GM21360 (cell line): ENCODE results near the gene TMEM9B.
"Not testable (repeated sequence)": the region's sequence is repeated elsewhere in the genome, so short reads cannot be mapped to it uniquely, and the experiment has no call there.

Experiments
- ATAC-seq: cut with Tn5 transposase; IDR thresholded peaks from one replicate; pipeline ENCODE4 v1.9.1; 2021; ENCODE audit warnings: mild to moderate bottlenecking, moderate library complexity; ENCODE audit not compliant: unreplicated experiment

The TMEM9B gene

DNA sequence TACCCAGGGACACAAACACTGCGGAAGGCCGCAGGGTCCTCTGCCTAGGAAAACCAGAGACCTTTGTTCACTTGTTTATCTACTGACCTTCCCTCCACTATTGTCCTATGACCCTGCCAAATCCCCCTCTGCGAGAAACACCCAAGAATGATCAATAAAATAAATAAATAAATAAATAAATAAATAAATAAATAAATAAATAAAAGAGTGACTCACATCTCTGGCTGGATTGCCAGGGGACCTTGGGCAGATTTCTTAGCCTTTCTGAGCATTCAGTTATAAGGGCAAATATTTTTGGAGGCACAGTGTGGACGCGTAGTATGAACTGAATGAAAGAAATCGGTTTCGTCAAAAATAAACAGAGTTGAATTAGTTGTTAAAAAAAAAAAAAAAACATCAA lies 15.1 kb upstream of the TMEM9B start:
- not testable (repeated sequence) for ATAC-seq

DNA sequence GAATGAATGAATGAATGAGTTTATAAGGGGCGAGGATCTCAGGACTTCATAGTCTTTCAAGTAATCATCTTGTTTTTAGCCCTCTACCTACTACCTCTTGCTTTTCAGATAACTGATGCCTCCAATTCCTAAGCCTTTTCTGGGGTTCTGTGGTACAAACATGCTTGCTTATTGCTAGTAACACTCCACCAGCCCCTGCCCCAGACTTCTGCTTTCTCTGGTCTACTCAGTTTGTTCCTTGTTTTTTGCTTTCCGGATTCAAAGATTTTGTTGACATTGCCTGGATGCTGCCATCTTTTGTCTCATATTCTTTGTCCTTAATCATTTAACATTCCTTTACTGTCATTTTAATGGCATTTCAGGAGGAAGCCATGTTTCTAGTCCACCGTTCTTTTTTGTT lies 8.9 kb upstream of the TMEM9B start:
- no peak for ATAC-seq

DNA sequence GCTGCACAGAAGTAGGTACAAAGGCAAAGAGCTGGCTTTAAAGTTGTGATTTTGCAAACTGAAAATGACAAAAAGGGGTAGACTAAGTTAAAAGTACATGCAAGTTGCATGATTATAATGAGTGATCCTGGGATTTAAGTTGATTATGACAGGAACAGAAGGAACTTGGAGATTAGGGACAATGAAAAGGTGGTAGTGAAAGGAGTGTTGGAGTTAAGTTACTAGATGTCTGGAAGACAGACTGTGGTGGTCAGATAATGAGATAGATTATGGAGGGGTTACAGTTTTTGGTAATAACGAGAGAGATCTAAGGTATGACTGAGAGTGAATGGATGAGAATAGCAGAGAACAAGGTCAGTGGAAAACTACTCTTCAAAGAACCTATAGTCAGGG lies 7.7 kb upstream of the TMEM9B start:
- ATAC-seq = no peak

DNA sequence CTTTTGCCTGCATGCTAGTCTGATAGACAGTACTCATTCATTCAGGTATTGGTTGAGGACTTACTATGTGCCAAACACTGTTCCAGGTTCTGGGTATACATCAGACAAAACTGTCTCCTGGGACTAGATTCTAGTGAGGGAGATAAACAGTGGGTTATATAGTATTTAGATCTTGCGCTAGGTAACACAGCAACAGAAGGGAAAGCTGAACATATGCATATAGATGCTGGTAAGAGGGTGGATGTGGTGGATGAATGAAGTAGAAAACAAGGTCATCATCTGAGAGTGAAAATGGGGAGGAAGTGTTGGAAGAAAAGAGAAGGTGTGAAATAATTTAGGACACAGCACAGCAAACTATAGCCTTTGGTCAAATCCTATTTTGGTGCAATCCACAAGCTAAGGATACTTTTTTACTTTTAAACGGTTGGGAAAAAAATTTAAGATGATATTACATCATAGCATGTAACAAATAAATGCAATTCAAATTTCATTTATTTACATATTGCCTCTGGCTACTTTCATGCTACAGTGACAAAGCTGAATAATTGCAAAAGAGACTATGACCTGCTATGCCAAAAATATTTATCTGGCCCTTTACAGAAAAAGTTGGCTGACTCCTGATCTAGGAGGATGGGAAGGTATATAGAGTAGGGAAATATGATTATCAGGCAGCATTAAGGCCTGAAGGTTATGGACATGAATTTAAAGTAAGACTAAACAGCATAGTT lies 7.1 kb upstream of the TMEM9B start:
- no peak for ATAC-seq

DNA sequence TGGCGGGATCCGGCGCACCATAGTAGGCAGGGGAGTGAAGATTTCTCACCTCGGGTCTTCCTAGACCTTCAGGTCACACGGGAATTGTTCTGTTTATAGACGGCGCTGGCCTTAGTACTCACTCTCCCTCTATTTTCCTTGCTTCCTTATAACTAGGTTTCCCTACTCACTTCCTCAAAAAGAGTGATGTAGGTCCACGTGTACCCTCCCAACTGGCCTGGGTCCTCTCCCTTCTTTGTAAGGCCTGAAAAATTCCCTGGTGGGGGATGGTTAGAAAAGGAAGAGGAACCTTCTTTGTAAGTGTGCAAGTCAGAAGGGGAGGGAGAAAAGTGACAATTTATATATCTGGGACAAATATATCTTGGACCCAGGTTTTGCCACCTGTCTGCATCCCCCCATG lies 2.9 kb upstream of the TMEM9B start:
- ATAC-seq = no peak

GRCh38 chr11:8963569-8964323 lies 496 bp downstream of the TMEM9B start:
- peak; percentile 48 for ATAC-seq

DNA sequence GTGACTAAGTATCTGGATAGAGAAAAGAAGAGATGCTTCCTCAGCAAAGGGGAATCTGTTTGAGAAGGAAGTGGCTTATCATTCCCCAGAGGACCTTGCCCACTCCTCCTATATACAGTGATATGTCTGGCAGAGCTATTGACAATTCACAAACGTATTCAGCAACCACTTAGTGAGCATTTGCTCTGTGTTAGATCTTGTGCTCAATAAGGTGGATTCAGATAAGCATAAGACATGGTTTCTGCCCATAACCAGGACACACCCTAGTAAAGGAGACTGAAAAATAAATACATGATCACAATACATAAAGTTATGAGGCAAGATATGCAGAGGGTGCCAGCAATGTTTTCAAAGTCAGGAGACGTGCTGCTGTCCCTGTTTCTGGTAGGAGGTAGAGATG lies 1.4 kb downstream of the TMEM9B start:
- no peak for ATAC-seq

DNA sequence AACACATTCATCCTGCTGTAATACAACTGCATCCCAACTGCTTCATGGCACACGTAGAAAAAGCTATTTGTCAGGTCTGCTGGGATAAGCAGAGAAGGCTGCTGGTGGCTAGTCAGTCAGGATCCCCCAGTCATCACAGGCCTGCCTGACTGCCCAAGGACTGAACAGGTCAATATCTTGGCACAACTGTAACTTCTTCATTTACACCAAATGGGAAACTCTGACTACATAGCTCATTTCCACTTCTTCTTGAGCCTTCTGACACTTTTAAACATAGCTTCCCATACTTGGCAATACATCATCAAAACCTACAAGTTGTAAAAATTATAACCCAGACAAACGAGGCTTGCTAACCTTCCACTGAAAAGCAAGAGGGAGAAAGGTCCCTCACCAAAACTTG lies 2.8 kb downstream of the TMEM9B start:
- no peak for ATAC-seq

GRCh38 chr11:8959546-8960166 lies 4.6 kb downstream of the TMEM9B start:
- peak; percentile 46 for ATAC-seq

DNA sequence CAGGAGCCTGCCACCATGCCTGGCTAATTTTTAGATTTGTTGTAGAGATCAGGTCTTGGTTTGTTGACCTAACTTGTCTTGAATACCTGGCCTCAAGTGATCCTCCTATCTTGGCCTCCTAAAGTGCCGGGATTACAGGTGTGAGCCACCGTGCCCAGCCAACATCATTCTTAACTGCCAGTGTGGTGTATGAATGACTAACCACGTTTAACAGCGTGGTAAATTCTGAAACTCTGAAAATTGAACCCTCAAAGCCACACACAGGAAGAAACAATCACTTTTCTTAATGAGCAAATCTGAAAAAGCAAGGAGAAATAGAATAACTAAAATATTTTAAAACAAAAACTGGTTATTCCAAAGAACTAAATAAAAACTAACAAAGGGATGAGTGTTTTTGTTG lies 7.4 kb downstream of the TMEM9B start:
- ATAC-seq = no peak

DNA sequence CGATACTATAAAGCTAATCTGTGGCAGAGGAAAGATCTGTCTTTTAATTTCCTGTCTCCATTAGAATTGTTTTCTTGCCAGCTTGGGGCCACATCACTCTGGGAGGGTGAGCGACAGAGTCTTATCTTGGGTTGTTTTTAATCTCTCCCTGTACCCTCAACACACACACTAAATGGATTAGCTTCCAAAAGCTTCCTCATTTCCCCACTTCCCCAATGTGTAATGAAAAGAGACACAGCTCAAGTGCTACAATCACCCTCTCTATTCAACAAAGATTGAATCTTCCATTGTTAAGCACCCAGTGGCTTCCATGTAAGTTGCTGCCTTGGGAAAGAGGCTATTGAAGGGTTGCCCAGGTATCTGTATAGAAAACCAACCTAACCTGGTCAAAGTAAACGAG lies 15.4 kb downstream of the TMEM9B start:
- no peak for ATAC-seq

DNA sequence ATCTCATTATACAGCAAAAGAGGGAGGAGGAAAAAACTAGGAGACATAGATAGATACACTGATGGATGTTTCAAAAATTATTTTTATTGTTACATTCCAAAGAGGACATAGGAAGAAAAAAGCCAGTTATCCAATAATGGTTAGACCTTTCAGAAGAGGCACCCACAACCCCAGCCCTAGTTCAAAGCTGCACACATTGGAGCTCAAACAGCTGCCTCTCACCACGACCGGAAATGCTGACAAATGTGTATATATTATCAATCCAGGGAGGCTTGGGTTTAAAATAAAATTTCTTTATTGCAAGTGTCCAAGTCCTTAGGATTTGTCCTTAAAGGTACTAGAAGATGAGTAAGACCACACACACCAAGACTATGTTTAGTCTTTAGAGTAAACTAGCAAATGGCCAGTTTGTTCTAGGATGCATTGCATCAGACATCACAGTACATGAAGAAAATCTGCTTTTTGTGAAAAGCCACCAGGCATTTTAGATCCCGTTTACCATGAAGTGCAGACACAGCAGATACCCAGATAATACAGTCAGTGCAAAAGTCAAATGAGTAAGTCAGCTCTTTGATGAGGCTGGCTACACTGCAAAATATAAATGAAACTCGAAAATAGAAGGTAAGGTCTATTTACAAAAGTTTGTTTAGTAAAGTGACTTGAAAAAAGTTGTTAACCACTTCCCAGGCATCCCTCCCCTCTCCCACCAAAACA lies 16.9 kb downstream of the TMEM9B start:
- ATAC-seq = no peak

DNA sequence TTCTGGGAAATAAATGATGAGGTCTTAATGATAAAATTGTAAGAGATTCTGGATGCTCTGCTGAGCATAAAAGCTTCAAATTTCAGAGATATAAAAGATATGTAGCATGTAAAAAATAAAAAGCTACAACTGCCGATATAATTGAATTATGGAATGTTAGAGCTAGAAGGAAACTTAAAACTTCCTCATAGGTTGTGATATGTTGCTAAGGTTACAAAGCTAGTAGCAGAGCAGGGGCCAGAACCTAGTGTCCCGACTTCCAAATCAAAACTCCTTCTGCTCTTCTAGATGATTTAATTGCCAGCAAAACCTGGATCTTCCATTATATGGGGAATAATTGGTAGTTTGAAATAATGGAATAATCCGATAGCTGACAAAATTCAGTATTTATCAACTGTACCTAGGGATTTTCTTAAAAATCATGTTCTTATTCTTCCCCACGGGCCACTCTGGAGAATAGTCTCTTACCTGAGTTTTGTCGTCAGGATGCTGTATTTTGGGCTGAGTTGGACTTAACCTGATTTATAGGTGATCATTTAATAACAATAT lies 21.6 kb downstream of the TMEM9B start, which contains the start of gene ASCL3:
Gene ASCL3 (minus strand): TSS at position 499 of the 549 bp plus-strand sequence. CDS start 4,855 bp downstream, outside the sequence.
- ATAC-seq = no peak

DNA sequence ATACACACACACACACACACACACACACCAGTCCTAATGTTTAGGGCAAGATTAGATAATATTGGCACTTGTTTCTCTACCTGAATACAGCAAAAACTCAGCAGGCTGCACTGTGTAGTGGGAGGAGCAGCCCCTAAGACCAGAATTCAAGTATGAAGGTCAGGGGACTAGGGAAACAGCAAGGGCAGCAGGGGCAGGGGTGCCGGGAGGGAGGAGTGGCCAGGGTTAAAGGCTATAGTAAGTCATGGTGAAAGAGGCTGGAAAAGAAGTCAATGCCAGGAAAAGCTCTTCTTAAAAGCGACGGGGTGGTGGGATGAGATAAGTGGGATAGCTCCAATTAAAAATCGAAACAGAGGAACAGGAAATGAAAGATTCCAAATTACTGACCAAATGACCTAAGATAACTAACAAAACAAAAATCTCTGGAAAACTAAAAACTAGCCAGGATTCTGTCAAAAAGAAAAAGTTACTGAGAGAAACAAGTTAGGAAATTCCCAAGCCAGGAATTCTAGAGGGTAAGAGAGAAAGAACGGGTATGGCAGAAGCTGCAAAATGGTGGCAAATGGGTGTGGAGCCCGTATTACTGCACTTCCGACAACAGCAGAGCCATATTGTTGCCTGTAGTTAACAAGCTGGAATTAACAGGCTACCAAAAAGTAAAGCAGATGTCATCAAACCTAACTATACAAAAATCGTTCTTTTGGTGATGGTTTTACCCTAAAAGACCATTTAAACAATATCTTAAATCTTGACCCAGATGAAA lies 22.7 kb downstream of the TMEM9B start:
- no peak for ATAC-seq

GRCh38 chr11:8937659-8938058 lies 26.6 kb downstream of the TMEM9B start:
- no peak for ATAC-seq

- ATAC-seq = no peak
These were observed 27.1 kb downstream of the TMEM9B start for GRCh38 chr11:8937159-8937558.

GRCh38 chr11:8935789-8936188 lies 28.5 kb downstream of the TMEM9B start:
- not testable (repeated sequence) for ATAC-seq

- ATAC-seq = no peak
These were observed 29.3 kb downstream of the TMEM9B start for GRCh38 chr11:8934742-8935488.

GRCh38 chr11:8933931-8934330 lies 30.3 kb downstream of the TMEM9B start:
- ATAC-seq = no peak
